H1 (cell line): ENCODE results near the gene ARHGDIG. TPM values are rescaled to one million over a fixed set of nuclear protein-coding genes. Genes with fewer than 3 reads are reported as not detected.

ENCODE experiments used
- CTCF ChIA-PET: fragments of 300-600 bp; sonication (Branson Sonifier 250); formaldehyde crosslinking; loops from one replicate; lab custom pipeline; 2021; ENCODE audit not compliant: partially characterized antibody; lab: Charles Lee
- POLR2A ChIA-PET: fragments of 300-600 bp; sonication (Branson Sonifier 250); formaldehyde crosslinking; loops from one replicate; lab custom pipeline; 2021; ENCODE audit warnings: inconsistent platforms; ENCODE audit not compliant: partially characterized antibody; lab: Charles Lee
- DNase-seq, 2 experiments: peaks; one replicate each; pipeline versions ENCODE4 v3.0.0 to v3.0.0-alpha.2; 2010 to 2022; ENCODE audit warnings: low spot score in 2 of 2, low read depth in 1 of 2, mixed read lengths in 1 of 2
- FAIRE-seq: peaks from 2 replicates; lab custom pipeline; 2011; peaks lifted over from hg19 to GRCh38; lab: Jason Lieb, UNC
- H2AFZ ChIP-seq: 2 replicates; pipeline ENCODE4 v1.8.1; 2012; ENCODE audit warnings: low read length, inconsistent platforms
- H2AK5ac ChIP-seq: 2 replicates; pipeline ENCODE4 v1.6.1; 2013; ENCODE audit warnings: low read depth, low read length
- H2BK120ac ChIP-seq: replicated peaks from 2 replicates; pipeline ENCODE3; 2013; ENCODE audit warnings: low read depth, low read length, inconsistent platforms
- H2BK12ac ChIP-seq: 2 replicates; pipeline ENCODE4 v1.6.1; 2013; ENCODE audit warnings: low read depth, low read length
- H2BK15ac ChIP-seq: 2 replicates; pipeline ENCODE4 v1.6.1; 2013; ENCODE audit warnings: low read length
- H2BK20ac ChIP-seq: 2 replicates; pipeline ENCODE4 v1.6.1; 2013; ENCODE audit warnings: low read length
- H2BK5ac ChIP-seq: 2 replicates; pipeline ENCODE4 v1.6.1; 2013; ENCODE audit warnings: low read depth, low read length
- H3K14ac ChIP-seq: 2 replicates; pipeline ENCODE4 v1.6.1; 2013; ENCODE audit warnings: inconsistent platforms; ENCODE audit not compliant: insufficient read length
- H3K18ac ChIP-seq: 2 replicates; pipeline ENCODE4 v1.6.1; 2013; ENCODE audit warnings: low read length; ENCODE audit errors: extremely low read depth
- H3K23ac ChIP-seq: 2 replicates; pipeline ENCODE4 v1.6.1; 2013; ENCODE audit warnings: inconsistent platforms; ENCODE audit not compliant: insufficient read length
- H3K23me2 ChIP-seq: 2 replicates; pipeline ENCODE4 v1.6.1; 2013; ENCODE audit warnings: low read depth, low read length
- H3K27ac ChIP-seq: 2 replicates; pipeline ENCODE4 v1.6.1; 2011; ENCODE audit warnings: low read depth, low read length, inconsistent platforms
- H3K27me3 ChIP-seq, 4 experiments: replicated peaks in 1 of 4; 1 replicate in 1 of 4; 2 replicates in 3 of 4; pipeline versions ENCODE4 v1.6.1 to v1.8.1; 2011 to 2013; ENCODE audit warnings: low read length in 3 of 4, mild to moderate bottlenecking in 3 of 4, inconsistent platforms in 2 of 4, mixed read lengths in 2 of 4, moderate library complexity in 1 of 4; ENCODE audit not compliant: control insufficient read depth in 3 of 4, insufficient read depth in 3 of 4; ENCODE audit errors: extremely low read depth in 1 of 4
- H3K36me3 ChIP-seq, 4 experiments: 2 replicates each; pipeline versions ENCODE4 v1.6.1 to v1.8.1; 2011 to 2013; ENCODE audit warnings: mild to moderate bottlenecking in 4 of 4, low read length in 3 of 4, moderate library complexity in 2 of 4, control low read depth in 1 of 4, inconsistent platforms in 1 of 4; ENCODE audit not compliant: insufficient read depth in 4 of 4, control insufficient read depth in 2 of 4
- H3K4ac ChIP-seq: replicated peaks from 2 replicates; pipeline ENCODE3; 2013; ENCODE audit warnings: low read length, low read depth, mixed read lengths, inconsistent platforms; ENCODE audit not compliant: insufficient read length
- H3K4me1 ChIP-seq, 4 experiments: replicated peaks in 1 of 4; 1 replicate in 1 of 4; 2 replicates in 3 of 4; pipeline versions ENCODE4 v1.6.1 to v1.8.1; 2011 to 2013; ENCODE audit warnings: low read length in 3 of 4, inconsistent platforms in 2 of 4, mixed read lengths in 1 of 4; ENCODE audit not compliant: insufficient read depth in 4 of 4, control insufficient read depth in 3 of 4
- H3K4me2 ChIP-seq, 2 experiments: 2 replicates each; pipeline versions ENCODE4 v1.6.1 to v1.8.1; 2011 to 2013; ENCODE audit warnings: low read depth in 2 of 2, low read length in 2 of 2, control low read depth in 1 of 2, inconsistent platforms in 1 of 2, mild to moderate bottlenecking in 1 of 2; ENCODE audit not compliant: insufficient read depth in 1 of 2
- H3K4me3 ChIP-seq, 4 experiments: fragments of 200-600, 300-600 bp in 1 of 4; sonication (generic), shearing (Covaris generic), sonication (Bioruptor Twin) in 1 of 4; 2 replicates each; pipeline versions ENCODE4 v1.5.1 to v1.8.1; 2011 to 2016; ENCODE audit warnings: low read length in 4 of 4, low read depth in 3 of 4, control low read depth in 2 of 4, inconsistent platforms in 2 of 4, mild to moderate bottlenecking in 2 of 4, mixed read lengths in 1 of 4, moderate library complexity in 1 of 4; ENCODE audit not compliant: insufficient read depth in 2 of 4; ENCODE audit errors: extremely low read depth in 1 of 4
- H3K56ac ChIP-seq: replicated peaks from 2 replicates; pipeline ENCODE3; 2013; ENCODE audit warnings: low read depth, mild to moderate bottlenecking, mixed read lengths, low read length, inconsistent platforms; ENCODE audit not compliant: insufficient read length
- H3K79me1 ChIP-seq: 2 replicates; pipeline ENCODE4 v1.6.1; 2013; ENCODE audit warnings: low read depth, low read length, control low read depth
- H3K79me2 ChIP-seq, 2 experiments: 2 replicates each; pipeline versions ENCODE4 v1.6.1 to v1.8.1; 2012 to 2013; ENCODE audit warnings: low read length in 2 of 2, mild to moderate bottlenecking in 2 of 2, inconsistent platforms in 1 of 2; ENCODE audit not compliant: insufficient read depth in 2 of 2, control insufficient read depth in 1 of 2
- H3K9ac ChIP-seq, 4 experiments: replicated peaks in 1 of 4; 1 replicate in 1 of 4; 2 replicates in 3 of 4; pipeline versions ENCODE4 v1.6.1 to v1.8.1; 2011 to 2013; ENCODE audit warnings: low read depth in 3 of 4, low read length in 3 of 4, control low read depth in 2 of 4, mild to moderate bottlenecking in 2 of 4, moderate library complexity in 2 of 4, inconsistent platforms in 1 of 4; ENCODE audit errors: extremely low read depth in 1 of 4
- H3K9me3 ChIP-seq, 2 experiments: 2 replicates each; pipeline versions ENCODE4 v1.6.1 to v1.8.1; 2012 to 2013; ENCODE audit warnings: mild to moderate bottlenecking in 2 of 2, moderate library complexity in 2 of 2, control low read depth in 1 of 2, inconsistent platforms in 1 of 2, low read depth in 1 of 2, low read length in 1 of 2, mixed read lengths in 1 of 2; ENCODE audit not compliant: insufficient read depth in 2 of 2
- H4K20me1 ChIP-seq, 2 experiments: replicated peaks in 1 of 2; 2 replicates each; pipeline versions ENCODE3 to v1.8.1; 2011 to 2013; ENCODE audit warnings: inconsistent platforms in 2 of 2, low read length in 2 of 2, mild to moderate bottlenecking in 1 of 2; ENCODE audit not compliant: insufficient read depth in 2 of 2, control insufficient read depth in 1 of 2
- H4K5ac ChIP-seq: 2 replicates; pipeline ENCODE4 v1.6.1; 2013; ENCODE audit warnings: low read length, low read depth, mixed read lengths, inconsistent platforms; ENCODE audit not compliant: insufficient read length
- H4K8ac ChIP-seq: 2 replicates; pipeline ENCODE4 v1.8.0; 2013; ENCODE audit warnings: mild to moderate bottlenecking, moderate library complexity, low read length, inconsistent platforms; ENCODE audit not compliant: insufficient read depth; ENCODE audit errors: extremely low read depth
- H4K91ac ChIP-seq: replicated peaks from 2 replicates; pipeline ENCODE3; 2013; ENCODE audit warnings: low read length, mixed read lengths, inconsistent platforms; ENCODE audit not compliant: insufficient read length
- ASH2L ChIP-seq: fragments of 200-600, 300-600 bp; sonication (generic); IDR thresholded peaks from one replicate; pipeline ENCODE4 v1.7.1; 2017; ENCODE audit warnings: low read length
- CEBPB ChIP-seq: IDR thresholded peaks from 2 replicates; pipeline ENCODE4 v1.6.1; 2012; ENCODE audit warnings: low read depth, low read length
- CHD2 ChIP-seq: IDR thresholded peaks from 2 replicates; pipeline ENCODE4 v1.6.1; 2012; ENCODE audit warnings: low read length, improper control_type of control experiment
- CREB1 ChIP-seq: IDR thresholded peaks from 2 replicates; pipeline ENCODE4 v1.6.1; 2012; ENCODE audit warnings: inconsistent platforms
- CTBP2 ChIP-seq: IDR thresholded peaks from 2 replicates; pipeline ENCODE4 v1.7.0; 2011; ENCODE audit warnings: borderline replicate concordance, mild to moderate bottlenecking, moderate library complexity, mixed read lengths, low read length; ENCODE audit not compliant: insufficient read depth, insufficient read length
- EP300 ChIP-seq, 2 experiments: IDR thresholded peaks; 1 replicate in 1 of 2; 2 replicates in 1 of 2; pipeline ENCODE4 v1.6.1; 2011 to 2012; ENCODE audit warnings: low read depth in 2 of 2, low read length in 2 of 2, mild to moderate bottlenecking in 2 of 2, borderline replicate concordance in 1 of 2, inconsistent platforms in 1 of 2, moderate library complexity in 1 of 2
- GTF2F1 ChIP-seq: IDR thresholded peaks from 2 replicates; pipeline ENCODE4 v1.6.1; 2012; ENCODE audit warnings: low read depth, low read length, improper control_type of control experiment, borderline replicate concordance
- MAFK ChIP-seq: IDR thresholded peaks from 2 replicates; pipeline ENCODE4 v1.6.1; 2012; ENCODE audit warnings: low read depth, mild to moderate bottlenecking, improper control_type of control experiment, low read length
- RFX5 ChIP-seq: IDR thresholded peaks from 2 replicates; pipeline ENCODE4 v1.6.1; 2011; ENCODE audit warnings: low read depth, low read length, improper control_type of control experiment, borderline replicate concordance
- SAP30 ChIP-seq: fragments of 300-600 bp; sonication (generic); IDR thresholded peaks from 2 replicates; pipeline ENCODE4 v1.7.1; 2012; ENCODE audit warnings: low read length, moderate library complexity, mild to moderate bottlenecking, inconsistent platforms; ENCODE audit not compliant: insufficient read depth, insufficient replicate concordance
- SIN3A ChIP-seq, 2 experiments: IDR thresholded peaks in 1 of 2; conservative IDR thresholded peaks in 1 of 2; 2 replicates each; pipeline ENCODE4 v1.6.1; 2011 to 2012; ENCODE audit warnings: low read length in 2 of 2, improper control_type of control experiment in 1 of 2, low read depth in 1 of 2, mild to moderate bottlenecking in 1 of 2
- SRF ChIP-seq: IDR thresholded peaks from 2 replicates; pipeline ENCODE4 v1.6.1; 2011; ENCODE audit warnings: mild to moderate bottlenecking, low read depth, low read length, moderate library complexity
- SUZ12 ChIP-seq: fragments of 200-600 bp; sonication (generic); IDR thresholded peaks from 2 replicates; pipeline ENCODE4 v1.6.1; 2012; ENCODE audit warnings: mild to moderate bottlenecking, inconsistent platforms, low read length, moderate library complexity, mixed read lengths
- WGBS, 2 experiments: shearing (Covaris generic) in 1 of 2; methylation state at CpG; one replicate each; pipeline versions ENCODE4 v1.1.6 to v1.1.7; 2013 to 2015; ENCODE audit warnings: low lambda C conversion rate in 2 of 2, mixed read lengths in 2 of 2, inconsistent platforms in 1 of 2, low coverage in 1 of 2, missing lambda C conversion rate in 1 of 2; ENCODE audit not compliant: insufficient replicate concordance in 2 of 2, insufficient coverage in 1 of 2, insufficient read length in 1 of 2; ENCODE audit errors: extremely low coverage in 1 of 2, missing lambda C conversion rate in 1 of 2; 5-methylcytosine and 5-hydroxymethylcytosine counted together
- polyA plus RNA-seq, 7 experiments: library from polyadenylated mRNA; depleted of rRNA in 3 of 7; stranded (reverse) in 5 of 7; unstranded in 2 of 7; fragments of >200 nt in 5 of 7; fragments of 200-250 nt in 2 of 7; gene quantifications; 1 replicate in 5 of 7; 2 replicates in 1 of 7; 4 replicates in 1 of 7; pipeline versions ENCODE4 v1.2.1 to v1.2.3, GENCODE V29; 2011 to 2013; ENCODE audit warnings: missing spikeins in 2 of 7, mixed read lengths in 2 of 7
- total RNA-seq: library from RNA; stranded (reverse); fragmentation: NEBNext Ultra II Directional; extraction: Animal tissue kit (Norgen Biotek cat#: 25700); gene quantifications from 2 replicates; pipeline ENCODE4 v1.2.1, GENCODE V29; 2021

ARHGDIG gene
- total and polyA plus RNA-seq, 2 of the 8 experiments (the other 6 are each of a cell fraction or from before 2014, with no cell fraction given): 1.2 to 2.9 TPM

GRCh38 chr16:261031-261691 is 19.2 kb upstream of the ARHGDIG start:
- Histone ChIP-seq H3K79me2 (no peaks in the 10 kb centered on the region), H3K23me2 (no peaks in the 10 kb centered on the region), H4K20me1 (peaks cover 0 to 12% of the 10 kb centered on the region in 2 experiments), H2AFZ (no peak overlapping the region), H4K91ac (no peak overlapping the region), H2BK5ac (no peak overlapping the region), H2BK20ac (no peak overlapping the region), H2BK12ac (no peak overlapping the region), H3K36me3 (peaks cover 5 to 12% (median 9%) of the 10 kb centered on the region in 4 experiments; a peak in 6 of 8 replicates), H3K79me1 (no peaks in the 10 kb centered on the region), H3K56ac (no peak overlapping the region), H2BK15ac (no peak overlapping the region), H2BK120ac (no peak overlapping the region), H4K5ac (no peak overlapping the region), H2AK5ac (no peak overlapping the region), H3K9me3 (no peaks in the 10 kb centered on the region), H3K4me2 (no peak overlapping the region), H3K4me1 (no peaks in the 10 kb centered on the region), H3K4me3 (no peak overlapping the region), H3K9ac (no peak overlapping the region; a peak in 1 of 7 replicates), H3K18ac (no peak overlapping the region), H3K27ac (no peak overlapping the region), H3K23ac (no peak overlapping the region), H4K8ac (no peak overlapping the region), H3K4ac (no peak overlapping the region), H3K14ac (no peak overlapping the region), H3K27me3 (no peaks in the 10 kb centered on the region)
- ChIA-PET CTCF (no interaction called here), POLR2A (interaction anchor here (1.2 to 2.0 kb wide), 2 partner anchors 8 to 11 kb away, joined by 4 read pairs; no protein-coding TSS in a partner anchor)
- 89% methylated on average over 28 of the region's 28 CpGs; no CpG with 5 or more reads in 1 of the 2 experiments for WGBS, 2 experiments
- TF ChIP-seq SIN3A (conservative IDR thresholded peaks at IDR 0.05 in 1 of 2, IDR thresholded peaks at IDR 0.05 in 1 of 2; ENCODE audit: low read depth in 1 of 2, low read length in 2 of 2) (no peak), GTF2F1 (no peak), CREB1 (no peak), EP300 (IDR thresholded peaks at IDR 0.05; ENCODE audit: borderline replicate concordance in 1 of 2, low read depth in 2 of 2, low read length in 2 of 2) (no peak), ASH2L (no peak), CTBP2 (no peak), CEBPB (no peak), RFX5 (no peak), CHD2 (no peak), MAFK (no peak), SUZ12 (no peak), SAP30 (no peak), SRF (no peak)
- no peak for DNase-seq
- FAIRE-seq: no peak
